ENCODE data around the gene SPRR4.
A peak's percentile ranks its signal among the peaks of the same experiment; 100 is the strongest.

SPRR4 gene

GRCh38 chr1:152970495-152970894, at the start of gene SPRR4:
SPRR4 (plus strand) TSS chr1:152970648; CDS start chr1:152971891, 1,243 bp downstream.
- DNase-seq (ENCODE audit: low spot score) = no peak

GRCh38 chr1:152924191-152924590, 46.3 kb upstream of the SPRR4 start:
- DNase-seq (ENCODE audit: low spot score) = no peak

DNA sequence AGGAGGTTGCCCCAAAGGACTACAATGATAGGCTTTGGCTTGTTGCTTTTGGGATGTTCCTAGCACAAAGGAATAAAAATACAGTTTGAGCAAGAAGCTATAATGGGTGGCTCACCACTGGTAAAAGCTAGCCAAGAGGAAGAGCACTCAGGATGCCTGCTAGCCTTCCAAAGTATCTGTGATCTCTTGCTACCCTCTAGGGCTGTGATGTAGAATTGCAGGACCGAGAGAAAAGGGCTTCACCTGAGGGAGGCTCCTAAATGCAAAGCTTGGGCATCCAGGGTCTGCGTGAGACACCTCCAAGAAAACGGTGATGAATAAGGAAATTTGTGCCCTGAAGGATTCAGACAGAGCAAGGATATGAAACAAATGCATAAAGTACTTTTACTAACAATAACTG, 44.4 kb upstream of the SPRR4 start:
- peak; percentile 43 for DNase-seq (ENCODE audit: low spot score)

DNA sequence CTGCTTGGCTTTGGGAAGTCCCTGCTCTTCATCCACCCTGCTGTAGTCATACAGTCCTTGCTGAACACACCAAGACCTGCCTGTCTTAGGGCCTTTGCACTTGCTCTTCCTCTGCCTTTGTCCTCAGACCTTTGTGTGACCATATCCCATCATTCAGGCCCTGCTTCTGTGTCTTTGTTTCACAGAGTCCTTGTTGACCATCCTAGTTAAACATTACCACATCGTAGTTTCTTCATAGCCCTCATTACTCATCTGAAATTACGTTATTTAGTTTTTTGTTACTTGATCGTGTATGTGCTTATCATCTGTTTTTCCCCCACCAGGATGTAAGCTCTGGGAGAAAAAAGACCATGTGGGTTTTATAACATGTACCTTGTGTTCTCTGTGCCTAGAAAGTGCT, 41.8 kb upstream of the SPRR4 start:
- DNase-seq (ENCODE audit: low spot score) = no peak

GRCh38 chr1:152932170-152932811, 38.2 kb upstream of the SPRR4 start:
- DNase-seq (ENCODE audit: low spot score) = no peak

- no peak for DNase-seq (ENCODE audit: low spot score)
Measured at GRCh38 chr1:152933196-152933595, 37.3 kb upstream of the SPRR4 start.

DNA sequence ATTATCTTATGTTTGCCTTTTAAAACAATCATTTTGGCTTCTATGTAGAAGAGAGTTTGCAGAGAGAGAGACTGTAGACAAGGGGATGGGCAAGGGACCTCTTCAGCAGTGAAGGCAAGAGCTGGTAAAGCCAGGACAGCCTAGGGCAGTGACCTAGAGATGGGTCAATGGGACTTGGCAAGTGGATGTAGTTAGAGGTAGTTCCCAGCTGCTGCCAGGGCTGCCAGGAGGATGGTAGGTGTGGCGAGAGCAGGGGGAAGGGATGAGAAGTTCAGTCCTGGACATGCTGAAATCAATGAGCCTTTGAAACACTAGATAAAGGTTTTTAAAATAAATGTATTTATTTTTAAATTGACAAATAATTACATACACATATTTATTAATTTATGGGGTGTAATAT, 29.8 kb upstream of the SPRR4 start:
- no peak for DNase-seq (ENCODE audit: low spot score)

GRCh38 chr1:152941037-152941711, 29.3 kb upstream of the SPRR4 start:
- no peak for DNase-seq (ENCODE audit: low spot score)

DNA sequence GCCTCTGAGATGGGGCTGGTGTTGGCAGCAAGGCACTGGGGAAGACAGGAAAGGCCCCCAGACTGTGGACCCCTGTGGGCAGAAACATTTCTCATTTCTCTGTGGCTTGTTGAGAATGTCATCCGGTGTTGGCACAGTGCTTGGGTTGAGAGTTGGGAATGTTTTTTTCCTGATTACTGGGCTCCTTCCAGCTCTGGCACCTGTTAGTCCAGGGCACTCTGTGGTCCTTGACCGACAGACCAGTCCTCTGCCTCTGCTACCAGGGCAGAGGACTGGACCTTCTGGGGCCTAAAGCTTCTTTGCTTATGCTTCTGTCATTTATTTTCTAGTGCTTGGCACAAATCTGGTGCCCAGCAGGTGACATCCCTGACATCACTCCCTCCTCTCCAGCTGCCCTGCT, 28.3 kb upstream of the SPRR4 start:
- no peak for DNase-seq (ENCODE audit: low spot score)

GRCh38 chr1:152946248-152946647, 24.2 kb upstream of the SPRR4 start:
- DNase-seq (ENCODE audit: low spot score) = no peak

DNA sequence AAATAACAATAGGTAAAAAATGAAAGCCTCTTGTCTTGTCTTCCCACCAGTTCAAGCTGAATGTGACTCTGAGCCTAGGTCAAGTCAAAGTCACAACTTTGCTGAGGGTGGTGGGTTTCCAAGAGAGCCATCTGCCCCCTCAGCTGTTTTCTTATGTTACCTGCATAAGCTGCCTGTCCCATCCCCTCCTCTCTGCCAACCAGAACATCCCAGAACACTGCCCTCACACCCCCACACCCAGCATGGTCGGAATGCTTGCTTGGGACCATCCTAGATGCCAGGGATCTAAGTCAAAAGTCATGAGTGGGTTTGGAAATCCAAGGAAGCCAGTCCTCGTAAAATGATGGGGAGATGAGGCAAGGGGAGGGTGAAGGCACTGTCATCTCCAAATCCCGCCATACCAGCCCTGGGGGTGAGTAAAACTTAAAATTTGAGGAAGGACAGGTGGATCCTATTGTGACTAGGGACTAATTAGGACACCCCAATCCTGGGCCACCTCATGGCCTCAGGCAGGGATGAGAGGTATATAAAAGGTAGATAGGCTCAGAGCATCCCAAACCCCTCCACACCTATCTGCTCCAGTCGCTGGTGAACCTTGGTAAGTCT, 23.7 kb upstream of the SPRR4 start, which contains the start of gene SPRR5:
TSS of gene SPRR5 (plus strand) at position 556 of the 606 bp plus-strand sequence. CDS start 1,349 bp downstream, outside the sequence.
- DNase-seq (ENCODE audit: low spot score) = no peak

- DNase-seq (ENCODE audit: low spot score) = no peak
Measured at GRCh38 chr1:152951711-152952110, 18.7 kb upstream of the SPRR4 start.

DNA sequence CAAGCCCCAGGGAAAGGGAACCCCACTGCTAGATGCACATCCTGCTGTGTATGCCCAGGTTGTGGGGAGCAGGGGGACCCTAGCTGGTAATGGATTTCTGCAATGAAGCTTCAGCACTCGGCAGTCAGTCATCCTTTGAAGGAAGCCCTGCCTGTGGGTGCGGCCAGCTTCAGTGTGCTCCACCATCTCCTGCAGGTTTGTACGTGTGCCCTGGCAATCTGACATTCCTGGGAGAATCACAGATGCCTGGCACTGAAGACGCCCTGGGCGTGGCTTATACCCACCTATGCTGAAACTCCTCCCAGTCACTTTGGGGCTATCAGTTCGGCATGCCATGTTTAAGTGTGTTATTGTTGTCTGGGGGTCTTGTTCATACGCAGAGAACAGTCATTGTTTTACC, 16.7 kb upstream of the SPRR4 start:
- no peak for DNase-seq (ENCODE audit: low spot score)

- DNase-seq (ENCODE audit: low spot score) = peak; percentile 43
Measured at GRCh38 chr1:152954436-152954835, 16.0 kb upstream of the SPRR4 start.

GRCh38 chr1:152957561-152957960, 12.9 kb upstream of the SPRR4 start:
- no peak for DNase-seq (ENCODE audit: low spot score)

- no peak for DNase-seq (ENCODE audit: low spot score)
Measured at GRCh38 chr1:152959273-152959672, 11.2 kb upstream of the SPRR4 start.

DNA sequence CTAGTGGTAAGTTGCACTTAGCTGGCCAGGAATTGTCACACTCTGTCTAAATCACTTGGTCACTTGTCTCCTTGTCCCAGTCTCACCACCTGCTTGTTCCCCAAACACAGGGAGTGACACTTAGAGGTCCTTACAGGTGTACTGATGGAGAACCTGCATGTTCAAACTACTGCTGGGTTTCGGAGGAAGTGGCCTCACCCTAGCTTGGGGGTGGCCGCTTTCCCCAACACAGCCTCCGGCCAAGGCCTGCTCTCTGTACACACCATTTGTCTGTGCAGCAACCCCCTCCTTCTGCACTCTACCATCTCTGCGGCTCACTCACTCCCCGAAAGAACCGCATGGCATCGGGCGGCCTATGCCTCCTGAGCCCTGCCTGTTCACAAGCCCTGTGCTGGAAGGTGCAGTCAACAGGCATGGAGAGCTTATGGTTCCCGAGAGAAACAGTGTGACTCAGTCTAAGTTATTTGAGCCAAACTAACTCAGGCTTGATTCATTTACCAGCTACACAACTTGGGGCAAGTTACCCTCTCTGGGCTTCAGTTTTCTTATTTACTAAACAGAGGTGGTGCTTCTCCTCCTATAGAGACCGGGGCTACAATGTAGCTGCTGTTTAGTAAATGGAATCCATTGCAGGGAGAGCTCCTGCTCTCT, 10.5 kb upstream of the SPRR4 start:
- DNase-seq (ENCODE audit: low spot score) = no peak

- no peak for DNase-seq (ENCODE audit: low spot score)
Measured at GRCh38 chr1:152960452-152961044, 9.9 kb upstream of the SPRR4 start.

GRCh38 chr1:152961226-152961891, 9.1 kb upstream of the SPRR4 start:
- DNase-seq (ENCODE audit: low spot score) = no peak

DNA sequence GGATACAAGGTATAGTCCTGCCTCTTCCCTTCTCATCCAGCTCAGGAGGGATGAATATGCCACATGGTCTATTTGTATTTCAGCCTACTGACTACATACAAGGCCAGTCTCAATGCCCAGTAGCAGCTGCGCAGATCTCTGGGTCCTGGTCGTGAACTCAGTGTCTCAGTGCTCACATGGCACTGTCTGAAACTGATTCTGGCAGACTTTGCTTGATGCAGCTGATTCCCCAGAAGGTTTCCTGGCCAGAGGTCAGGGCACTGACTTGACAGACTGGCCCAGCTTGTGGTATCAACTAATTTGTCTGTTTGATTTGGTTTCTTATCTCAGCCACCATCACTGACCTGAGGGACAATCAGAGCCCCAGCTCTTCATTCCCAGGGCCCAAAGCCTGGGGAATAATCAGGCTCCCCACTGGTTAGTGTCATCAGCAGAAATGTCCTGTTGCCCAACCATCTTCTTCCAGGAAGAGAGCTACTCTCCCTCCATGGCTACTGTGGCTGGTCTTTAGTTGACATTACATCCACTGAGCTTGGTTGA, 7.5 kb upstream of the SPRR4 start:
- no peak for DNase-seq (ENCODE audit: low spot score)

DNA sequence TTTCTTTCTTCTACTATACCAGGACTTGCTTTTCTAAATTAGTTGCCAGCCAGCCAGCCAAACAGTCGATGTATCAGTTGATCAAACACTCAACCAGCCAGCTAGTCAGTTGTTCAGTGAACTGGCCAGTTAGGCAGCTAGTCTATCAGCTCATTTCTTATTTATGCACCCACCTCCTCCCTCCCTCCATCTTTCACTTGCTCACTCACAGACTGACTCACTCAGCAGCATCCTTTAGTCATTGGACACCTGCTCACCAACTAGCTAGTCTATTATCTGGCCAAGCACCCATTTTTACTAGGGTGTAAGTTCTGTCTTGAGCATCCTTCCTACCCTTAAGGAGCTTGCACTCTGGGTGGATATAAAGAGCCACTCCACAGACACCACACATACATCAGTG, 5.9 kb upstream of the SPRR4 start:
- DNase-seq (ENCODE audit: low spot score) = no peak

DNA sequence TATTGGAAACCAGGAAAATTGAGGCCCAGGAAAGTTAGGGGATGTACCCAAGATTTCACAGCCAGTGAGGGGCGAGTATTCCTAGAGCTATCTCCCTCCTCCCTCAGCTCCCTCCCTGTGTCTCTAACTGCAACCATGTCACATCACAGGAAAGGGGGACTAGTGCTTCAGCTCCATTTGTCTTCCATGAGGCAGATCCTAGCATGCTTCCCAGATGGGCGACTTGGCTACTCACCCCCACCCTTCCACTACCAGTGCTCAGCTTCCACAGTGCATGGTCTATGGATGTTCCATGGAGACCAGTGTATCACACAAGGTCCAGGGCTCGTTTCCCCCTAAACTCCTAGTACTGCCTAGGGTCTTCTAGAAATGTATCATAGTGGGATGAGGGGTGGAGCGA, 4.6 kb upstream of the SPRR4 start:
- no peak for DNase-seq (ENCODE audit: low spot score)
